Measurements from ENCODE around the gene SPTB. TPM values are rescaled to one million over a fixed set of nuclear protein-coding genes. Genes with fewer than 3 reads are reported as not detected.

SPTB gene
- total RNA-seq, 1 experiment from 2014 or later = 0.13 TPM

- Histone ChIP-seq H3K27me3 (no peaks in the 10 kb centered on the region), H3K36me3 (peaks cover 9% of the 10 kb centered on the region; the same call in 1 of the 2 replicates), H3K4me3 (no peak overlapping the region), H3K9me3 (no peaks in the 10 kb centered on the region)
- no peak for DNase-seq
These were observed 133.1 kb downstream of the SPTB start for GRCh38 chr14:64746298-64747250.

- Histone ChIP-seq H3K4me3 (no peak overlapping the region), H3K36me3 (peaks cover 9% of the 10 kb centered on the region), H3K27me3 (no peaks in the 10 kb centered on the region), H3K9me3 (no peaks in the 10 kb centered on the region)
- DNase-seq = no peak
These were observed 134.1 kb downstream of the SPTB start for GRCh38 chr14:64745511-64746091.

- H3K36me3 ChIP-seq = peaks cover 13% of the 10 kb centered on the region
- no peaks in the 10 kb centered on the region for H3K27me3 ChIP-seq
- no peak for DNase-seq
- H3K9me3 ChIP-seq = no peaks in the 10 kb centered on the region
- H3K4me3 ChIP-seq = no peak overlapping the region
These were observed 136.6 kb downstream of the SPTB start for GRCh38 chr14:64743061-64743460.

GRCh38 chr14:64741961-64742360, 137.7 kb downstream of the SPTB start:
- H3K36me3 ChIP-seq = peaks cover 13% of the 10 kb centered on the region
- no peaks in the 10 kb centered on the region for H3K27me3 ChIP-seq
- H3K9me3 ChIP-seq = no peaks in the 10 kb centered on the region
- no peak overlapping the region for H3K4me3 ChIP-seq
- no peak for DNase-seq

- no peak for DNase-seq
- peaks cover 13% of the 10 kb centered on the region for H3K36me3 ChIP-seq
These were observed 138.5 kb downstream of the SPTB start for GRCh38 chr14:64741200-64741599.

GRCh38 chr14:64738281-64738804, 141.4 kb downstream of the SPTB start:
- peaks cover 10% of the 10 kb centered on the region for H3K36me3 ChIP-seq
- no peak overlapping the region for H3K4me3 ChIP-seq

More at GRCh38 chr14:64741200-64741599, 138.5 kb downstream of the SPTB start:
- no peak overlapping the region for H3K4me3 ChIP-seq
- H3K9me3 ChIP-seq = no peaks in the 10 kb centered on the region
- no peaks in the 10 kb centered on the region for H3K27me3 ChIP-seq

GRCh38 chr14:64737391-64738280, 142.1 kb downstream of the SPTB start:
- no peak for DNase-seq
- H3K36me3 ChIP-seq = peaks cover 10% of the 10 kb centered on the region

More at GRCh38 chr14:64738281-64738804, 141.4 kb downstream of the SPTB start:
- Histone ChIP-seq H3K9me3 (no peaks in the 10 kb centered on the region), H3K27me3 (no peaks in the 10 kb centered on the region)
- DNase-seq = no peak

GRCh38 chr14:64736271-64737169, 143.2 kb downstream of the SPTB start:
- peaks cover 4% of the 10 kb centered on the region for H3K36me3 ChIP-seq
- no peaks in the 10 kb centered on the region for H3K27me3 ChIP-seq
- no peaks in the 10 kb centered on the region for H3K9me3 ChIP-seq
- DNase-seq = no peak
- H3K4me3 ChIP-seq = no peak overlapping the region

More at GRCh38 chr14:64737391-64738280, 142.1 kb downstream of the SPTB start:
- Histone ChIP-seq H3K27me3 (no peaks in the 10 kb centered on the region), H3K9me3 (no peaks in the 10 kb centered on the region), H3K4me3 (no peak overlapping the region)

- H3K4me3 ChIP-seq = no peak overlapping the region
- no peak for DNase-seq
- H3K27me3 ChIP-seq = no peaks in the 10 kb centered on the region
- no peaks in the 10 kb centered on the region; the same call in none of the 2 replicates for H3K36me3 ChIP-seq
- no peaks in the 10 kb centered on the region for H3K9me3 ChIP-seq
These were observed 144.7 kb downstream of the SPTB start for GRCh38 chr14:64734990-64735389.

GRCh38 chr14:64733899-64734298, 145.8 kb downstream of the SPTB start:
- H3K9me3 ChIP-seq = no peaks in the 10 kb centered on the region
- H3K4me3 ChIP-seq = no peak overlapping the region
- no peaks in the 10 kb centered on the region; the same call in none of the 2 replicates for H3K36me3 ChIP-seq
- DNase-seq = no peak
- no peaks in the 10 kb centered on the region for H3K27me3 ChIP-seq

GRCh38 chr14:64733321-64733720, 146.4 kb downstream of the SPTB start:
- H3K9me3 ChIP-seq = no peaks in the 10 kb centered on the region
- no peak for DNase-seq
- H3K27me3 ChIP-seq = no peaks in the 10 kb centered on the region
- no peaks in the 10 kb centered on the region; the same call in none of the 2 replicates for H3K36me3 ChIP-seq
- H3K4me3 ChIP-seq = no peak overlapping the region

GRCh38 chr14:64732536-64733120, 147.1 kb downstream of the SPTB start:
- Histone ChIP-seq H3K4me3 (no peak overlapping the region), H3K36me3 (no peaks in the 10 kb centered on the region; the same call in none of the 2 replicates), H3K9me3 (no peaks in the 10 kb centered on the region), H3K27me3 (no peaks in the 10 kb centered on the region)
- DNase-seq = no peak

GRCh38 chr14:64732066-64732465, 147.6 kb downstream of the SPTB start:
- DNase-seq = no peak
- no peaks in the 10 kb centered on the region for H3K9me3 ChIP-seq
- no peak overlapping the region for H3K4me3 ChIP-seq
- no peaks in the 10 kb centered on the region for H3K27me3 ChIP-seq
- no peaks in the 10 kb centered on the region; the same call in 1 of the 2 replicates for H3K36me3 ChIP-seq

- Histone ChIP-seq H3K4me3 (no peak overlapping the region), H3K9me3 (no peaks in the 10 kb centered on the region), H3K36me3 (no peaks in the 10 kb centered on the region; the same call in 1 of the 2 replicates), H3K27me3 (no peaks in the 10 kb centered on the region)
- no peak for DNase-seq
These were observed 148.5 kb downstream of the SPTB start for GRCh38 chr14:64731141-64731581.

- Histone ChIP-seq H3K27me3 (no peaks in the 10 kb centered on the region), H3K9me3 (no peaks in the 10 kb centered on the region), H3K4me3 (no peak overlapping the region), H3K36me3 (no peaks in the 10 kb centered on the region)
- no peak for DNase-seq
These were observed 149.0 kb downstream of the SPTB start for GRCh38 chr14:64730681-64731080.
